ENCODE results near the gene DPAGT1. TPM values are rescaled to one million over a fixed set of nuclear protein-coding genes. Genes with fewer than 3 reads are reported as not detected.

Gene DPAGT1
- total and polyA plus RNA-seq, 2 of the 8 experiments (the other 6 are each of a cell fraction or from before 2014, with no cell fraction given), result 59.8 to 236 TPM

- TF ChIP-seq POLR2A (IDR thresholded peaks at IDR 0.05; ENCODE audit: control extremely low read depth in 1 of 2, low read depth in 2 of 2, low read length in 2 of 2), result peak; percentile 47 to 70; a peak in 1 of 3 replicates
- no peak for TF ChIP-seq ZNF274 (IDR thresholded peaks at IDR 0.05; ENCODE audit: borderline replicate concordance, extremely low read depth, low read length)
- TF ChIP-seq PHF8 (conservative IDR thresholded peaks at IDR 0.05; ENCODE audit: low read depth, low read length), result peak; percentile 8; the same call in 1 of the 2 replicates
- TF ChIP-seq SRF (IDR thresholded peaks at IDR 0.05; ENCODE audit: low read depth, low read length), result no peak
- TF ChIP-seq EZH2 (IDR thresholded peaks at IDR 0.05; ENCODE audit: low read depth, low read length, severe bottlenecking), result no peak
Measured at GRCh38 chr11:119093942-119094815, 7.5 kb downstream of the DPAGT1 start (continued).
